GM23338 (cell line): ENCODE measurements around the gene GAPDH. TPM values are rescaled to one million over a fixed set of nuclear protein-coding genes. Genes with fewer than 3 reads are reported as not detected.
A peak's percentile ranks its signal among the peaks of the same experiment; 100 is the strongest.

Experiments used
- ATAC-seq: fragments of 200-7000 bp; cut with Tn5 transposase; 3 replicates; pipeline ENCODE4 v1.9.1; 2020
- DNase-seq: peaks from one replicate; pipeline ENCODE4 v3.0.0-alpha.2; 2015; ENCODE audit warnings: low spot score
- H2AFZ ChIP-seq: fragments of 200-600 bp; sonication (generic); 2 replicates; pipeline ENCODE4 v1.8.0; 2016; ENCODE audit warnings: antibody characterized with exemption, mild to moderate bottlenecking, moderate library complexity
- H3F3A ChIP-seq: fragments of 200-600 bp; sonication (generic); replicated peaks from 2 replicates; pipeline ENCODE4 v1.8.0; 2017; ENCODE audit warnings: antibody characterized with exemption, mixed run types, low read depth
- H3K27ac ChIP-seq: fragments of 200-600 bp; sonication (generic); 2 replicates; pipeline ENCODE4 v1.6.1; 2016; ENCODE audit warnings: low read depth
- H3K27me3 ChIP-seq: fragments of 200-600 bp; sonication (generic); 2 replicates; pipeline ENCODE4 v1.8.0; 2016; ENCODE audit warnings: mild to moderate bottlenecking, mixed run types, moderate library complexity; ENCODE audit not compliant: insufficient read depth
- H3K36me3 ChIP-seq: fragments of 200-600 bp; sonication (generic); 2 replicates; pipeline ENCODE4 v1.8.0; 2016; ENCODE audit warnings: mild to moderate bottlenecking; ENCODE audit not compliant: insufficient read depth
- H3K4me1 ChIP-seq: fragments of 200-600 bp; sonication (generic); 2 replicates; pipeline ENCODE4 v1.8.0; 2016; ENCODE audit warnings: mild to moderate bottlenecking, moderate library complexity; ENCODE audit not compliant: insufficient read depth
- H3K4me2 ChIP-seq: fragments of 200-600 bp; sonication (generic); 2 replicates; pipeline ENCODE4 v1.7.1; 2017; ENCODE audit warnings: mixed run types
- H3K4me3 ChIP-seq: fragments of 200-600 bp; sonication (generic); 2 replicates; pipeline ENCODE4 v1.6.1; 2016; ENCODE audit warnings: mixed run types
- H3K79me2 ChIP-seq: fragments of 200-600 bp; sonication (generic); replicated peaks from 2 replicates; pipeline ENCODE4 v1.8.0; 2017; ENCODE audit warnings: mild to moderate bottlenecking; ENCODE audit not compliant: insufficient read depth
- H3K9me2 ChIP-seq: fragments of 200-600 bp; sonication (generic); 2 replicates; pipeline ENCODE4 v1.8.0; 2017; ENCODE audit not compliant: insufficient read depth
- H4K20me1 ChIP-seq: fragments of 200-600 bp; sonication (generic); replicated peaks from 2 replicates; pipeline ENCODE4 v1.8.0; 2017; ENCODE audit warnings: mild to moderate bottlenecking; ENCODE audit not compliant: insufficient read depth
- H3K27ac Mint-ChIP-seq: 2 replicates; pipeline ENCODE4 v1.8.0; 2020; ENCODE audit warnings: inconsistent platforms, mild to moderate bottlenecking, moderate library complexity, mixed read lengths
- H3K27me3 Mint-ChIP-seq: 3 replicates; pipeline ENCODE4 v1.8.0; 2022; ENCODE audit warnings: low read depth, mild to moderate bottlenecking, moderate library complexity, mixed read lengths, inconsistent platforms; ENCODE audit not compliant: insufficient read depth, poor library complexity
- H3K36me3 Mint-ChIP-seq: 3 replicates; pipeline ENCODE4 v1.8.0; 2021; ENCODE audit warnings: low read depth, mild to moderate bottlenecking, inconsistent platforms, moderate library complexity, mixed read lengths
- H3K4me1 Mint-ChIP-seq: 3 replicates; pipeline ENCODE4 v1.8.0; 2020; ENCODE audit warnings: mild to moderate bottlenecking, inconsistent platforms, mixed read lengths
- H3K4me3 Mint-ChIP-seq: 3 replicates; pipeline ENCODE4 v1.8.0; 2021; ENCODE audit warnings: moderate library complexity, mild to moderate bottlenecking, inconsistent platforms, mixed read lengths
- H3K9me3 Mint-ChIP-seq: 3 replicates; pipeline ENCODE4 v1.8.0; 2020; ENCODE audit warnings: moderate library complexity, mild to moderate bottlenecking, inconsistent platforms, mixed read lengths
- CTCF ChIP-seq, 2 experiments: fragments of 200-600 bp in 1 of 2; sonication (generic) in 1 of 2; conservative IDR thresholded peaks; 2 replicates each; pipeline versions ENCODE4 v1.5.1 to v1.6.1; 2016 to 2017; ENCODE audit warnings: antibody characterized with exemption in 2 of 2, low read depth in 2 of 2, mild to moderate bottlenecking in 2 of 2, moderate library complexity in 1 of 2
- ETS1 ChIP-seq: IDR thresholded peaks from 2 replicates; pipeline ENCODE4 v1.6.1; 2016; ENCODE audit warnings: antibody characterized with exemption
- EZH2 ChIP-seq: fragments of 200-600 bp; sonication (generic); IDR thresholded peaks from one replicate; pipeline ENCODE4 v1.8.0; 2017; ENCODE audit warnings: antibody characterized with exemption, mild to moderate bottlenecking, low read depth; ENCODE audit not compliant: unreplicated experiment
- EZH2phosphoT487 ChIP-seq: fragments of 200-600 bp; sonication (generic); IDR thresholded peaks from one replicate; pipeline ENCODE4 v1.8.1; 2018; ENCODE audit warnings: antibody characterized with exemption; ENCODE audit not compliant: unreplicated experiment
- NANOG ChIP-seq: IDR thresholded peaks from 2 replicates; pipeline ENCODE4 v1.6.1; 2016; ENCODE audit warnings: antibody characterized with exemption, borderline replicate concordance
- POLR2AphosphoS5 ChIP-seq: IDR thresholded peaks from 2 replicates; pipeline ENCODE4 v1.6.1; 2016; ENCODE audit warnings: antibody characterized with exemption, low read depth
- ZNF114 ChIP-seq: fragments of 250-450 bp; sonication (Bioruptor Pico); IDR thresholded peaks from 2 replicates; pipeline ENCODE4 v1.5.0; 2020; ENCODE audit warnings: mild to moderate bottlenecking, moderate library complexity
- ZNF462 ChIP-seq: fragments of 250-450 bp; sonication (Bioruptor Pico); IDR thresholded peaks from 2 replicates; pipeline ENCODE4 v1.5.0; 2020; ENCODE audit warnings: mild to moderate bottlenecking, moderate library complexity
- polyA plus RNA-seq: library from polyadenylated mRNA; unstranded; fragments of >200 nt; fragmentation: Nextera tagmentation; extraction: Ambion mirVana; gene quantifications from 2 replicates; pipeline ENCODE4 v1.2.1, GENCODE V29; 2016
- total RNA-seq: library from RNA; depleted of rRNA; stranded (reverse); fragments of >200 nt; shearing (Covaris generic); gene quantifications from 2 replicates; pipeline ENCODE4 v1.2.3, GENCODE V29; 2014

Gene GAPDH
- total and polyA plus RNA-seq, 2 experiments from 2014 or later = 5,853 to 6,219 TPM

GRCh38 chr12:6534695-6534944 is 303 bp downstream of the GAPDH start (continued):
- TF ChIP-seq CTCF (conservative IDR thresholded peaks at IDR 0.05; ENCODE audit: low read depth in 2 of 2) = no peak

- peaks cover 38% of the 10 kb centered on the region for H3K4me1 ChIP-seq
- peak overlapping the region; percentile 96 for H3K4me3 ChIP-seq
- H3K79me2 ChIP-seq = peaks cover 35% of the 10 kb centered on the region
- H3K9me2 ChIP-seq = no peaks in the 10 kb centered on the region
- DNase-seq (peak; percentile 82), ATAC-seq (peak; percentile 3)
- Mint-ChIP-seq H3K27me3 (peaks cover 67% of the 10 kb centered on the region), H3K9me3 (peaks cover 20% of the 10 kb centered on the region; the same call in 2 of the 3 replicates), H3K36me3 (peaks cover 80% of the 10 kb centered on the region), H3K27ac (peak overlapping the region; percentile 100), H3K4me3 (peak overlapping the region; percentile 93), H3K4me1 (peaks cover 45% of the 10 kb centered on the region)
- H3K36me3 ChIP-seq = peaks cover 41% of the 10 kb centered on the region
- no peaks in the 10 kb centered on the region for H3K27me3 ChIP-seq
- TF ChIP-seq POLR2AphosphoS5 = peak; percentile 57
- no peak for TF ChIP-seq ZNF114 (CRISPR knock-in tag)
- TF ChIP-seq ETS1 = peak; percentile 67; the same call in 1 of the 2 replicates
- H3K4me2 ChIP-seq = peak overlapping the region; percentile 96
- peaks cover 23% of the 10 kb centered on the region for H4K20me1 ChIP-seq
- H2AFZ ChIP-seq = no peak overlapping the region
- peak overlapping the region; percentile 98 for H3K27ac ChIP-seq
- peaks cover 82% of the 10 kb centered on the region for H3F3A ChIP-seq
Measured at GRCh38 chr12:6534945-6535696, 804 bp downstream of the GAPDH start.

- Histone ChIP-seq H2AFZ (no peak overlapping the region), H4K20me1 (peaks cover 26% of the 10 kb centered on the region), H3K9me2 (no peaks in the 10 kb centered on the region), H3K4me1 (peaks cover 42% of the 10 kb centered on the region), H3K4me3 (peak overlapping the region; percentile 96), H3K79me2 (peaks cover 35% of the 10 kb centered on the region), H3K27me3 (no peaks in the 10 kb centered on the region), H3K4me2 (peak overlapping the region; percentile 96), H3K36me3 (peaks cover 36% of the 10 kb centered on the region), H3K27ac (peak overlapping the region; percentile 98), H3F3A (peaks cover 82% of the 10 kb centered on the region)
- ATAC-seq (no peak), DNase-seq (no peak)
- H3K4me3 Mint-ChIP-seq = peak overlapping the region; percentile 93
- peaks cover 77% of the 10 kb centered on the region for H3K36me3 Mint-ChIP-seq
- H3K9me3 Mint-ChIP-seq = peaks cover 20% of the 10 kb centered on the region; the same call in 2 of the 3 replicates
- H3K27ac Mint-ChIP-seq = peak overlapping the region; percentile 100
- H3K4me1 Mint-ChIP-seq = peaks cover 50% of the 10 kb centered on the region
- peaks cover 72% of the 10 kb centered on the region for H3K27me3 Mint-ChIP-seq
- no peak for TF ChIP-seq NANOG
- no peak for TF ChIP-seq ZNF462 (CRISPR knock-in tag)
- no peak for TF ChIP-seq EZH2
- no peak for TF ChIP-seq EZH2phosphoT487
- TF ChIP-seq ETS1 = no peak
- no peak for TF ChIP-seq POLR2AphosphoS5
Measured at GRCh38 chr12:6535697-6535946, 1.3 kb downstream of the GAPDH start.
